NCI-H2029 treated with DMSO at 0.1 percent for 48 hours (cell line): ENCODE results near the gene CS.
A peak's percentile ranks its signal among the peaks of the same experiment; 100 is the strongest.
"Not testable (repeated sequence)": the region's sequence is repeated elsewhere in the genome, so short reads cannot be mapped to it uniquely, and the experiment has no call there.

Experiments
- DNase-seq: peaks from one replicate; lab custom pipeline; 2025; lab: John Stamatoyannopoulos, UW

CS gene

GRCh38 chr12:56299853-56300643, at the start of gene CS:
Gene CS, minus strand, starts transcription at chr12:56300330. Its CDS starts 129 bp downstream, at chr12:56300201.
- DNase-seq = peak; percentile 95

- no peak for DNase-seq
Measured at GRCh38 chr12:56348776-56349175, 48.6 kb upstream of the CS start.

GRCh38 chr12:56347255-56347654, 47.1 kb upstream of the CS start:
- not testable (repeated sequence) for DNase-seq

GRCh38 chr12:56346675-56347074, 46.5 kb upstream of the CS start:
- DNase-seq = no peak

GRCh38 chr12:56342290-56342689, 42.2 kb upstream of the CS start:
- not testable (repeated sequence) for DNase-seq

- no peak for DNase-seq
Measured at GRCh38 chr12:56341616-56342015, 41.5 kb upstream of the CS start.

GRCh38 chr12:56339158-56339422, 39.0 kb upstream of the CS start:
- no peak for DNase-seq

- no peak for DNase-seq
Measured at GRCh38 chr12:56338308-56339157, 38.4 kb upstream of the CS start, which contains the start of gene IL23A. Gene IL23A, plus strand, starts transcription at chr12:56338884. Its CDS starts 161 bp downstream, at chr12:56339045.

GRCh38 chr12:56337753-56338251, 37.7 kb upstream of the CS start:
- DNase-seq = no peak

GRCh38 chr12:56336361-56337167, 36.4 kb upstream of the CS start:
- no peak for DNase-seq

GRCh38 chr12:56335527-56335926, 35.4 kb upstream of the CS start:
- not testable (repeated sequence) for DNase-seq

GRCh38 chr12:56334490-56334793, 34.3 kb upstream of the CS start:
- no peak for DNase-seq

GRCh38 chr12:56333679-56334489, 33.8 kb upstream of the CS start, which contains the start of gene PAN2:
Gene PAN2, minus strand, starts transcription at chr12:56334000. Its CDS starts 906 bp downstream, at chr12:56333094.
- peak; percentile 91 for DNase-seq

- DNase-seq = peak; percentile 37
Measured at GRCh38 chr12:56333197-56333678, 33.1 kb upstream of the CS start.

GRCh38 chr12:56332512-56333196, 32.5 kb upstream of the CS start:
- DNase-seq = no peak

- no peak for DNase-seq
Measured at GRCh38 chr12:56330936-56331490, 30.9 kb upstream of the CS start.

GRCh38 chr12:56326533-56326932, 26.4 kb upstream of the CS start:
- no peak for DNase-seq

- no peak for DNase-seq
Measured at GRCh38 chr12:56326126-56326525, 26.0 kb upstream of the CS start.

GRCh38 chr12:56324206-56324605, 24.1 kb upstream of the CS start:
- no peak for DNase-seq

- DNase-seq = not testable (repeated sequence)
Measured at GRCh38 chr12:56321610-56322009, 21.5 kb upstream of the CS start.
